DMS153 treated with DMSO at 0.1 percent for 48 hours (cell line): ENCODE data around the gene NEDD4L.

Source experiments
- DNase-seq: peaks from one replicate; lab custom pipeline; 2025; ENCODE audit not compliant: unreplicated experiment; lab: John Stamatoyannopoulos, UW

The NEDD4L gene

GRCh38 chr18:58391231-58391825, 347.3 kb downstream of the NEDD4L start:
- no peak for DNase-seq

GRCh38 chr18:58391932-58392323, 347.9 kb downstream of the NEDD4L start:
- no peak for DNase-seq

GRCh38 chr18:58392324-58393000, 348.4 kb downstream of the NEDD4L start:
- no peak for DNase-seq

- no peak for DNase-seq
Measured at GRCh38 chr18:58393295-58393694, 349.3 kb downstream of the NEDD4L start.

GRCh38 chr18:58394046-58394445, 350.0 kb downstream of the NEDD4L start:
- DNase-seq, result no peak

GRCh38 chr18:58394602-58395425, 350.8 kb downstream of the NEDD4L start:
- DNase-seq, result no peak

- no peak for DNase-seq
Measured at GRCh38 chr18:58396144-58396543, 352.1 kb downstream of the NEDD4L start.

GRCh38 chr18:58396966-58397365, 352.9 kb downstream of the NEDD4L start:
- DNase-seq, result no peak

- DNase-seq, result no peak
Measured at GRCh38 chr18:58397385-58398132, 353.5 kb downstream of the NEDD4L start.

GRCh38 chr18:58398648-58399398, 354.8 kb downstream of the NEDD4L start:
- DNase-seq, result no peak

GRCh38 chr18:58400331-58400870, 356.4 kb downstream of the NEDD4L start:
- DNase-seq, result no peak

- no peak for DNase-seq
Measured at GRCh38 chr18:58401191-58401590, 357.2 kb downstream of the NEDD4L start.

- DNase-seq, result no peak
Measured at GRCh38 chr18:58402247-58402646, 358.2 kb downstream of the NEDD4L start.

GRCh38 chr18:58402951-58403702, 359.1 kb downstream of the NEDD4L start:
- DNase-seq, result no peak

- DNase-seq, result no peak
Measured at GRCh38 chr18:58403799-58404455, 359.9 kb downstream of the NEDD4L start.

- no peak for DNase-seq
Measured at GRCh38 chr18:58405107-58405898, 361.3 kb downstream of the NEDD4L start.

- no peak for DNase-seq
Measured at GRCh38 chr18:58407263-58407648, 363.2 kb downstream of the NEDD4L start.

- no peak for DNase-seq
Measured at GRCh38 chr18:58407649-58408407, 363.8 kb downstream of the NEDD4L start.
